ENCODE data around the gene VDR.

DNA sequence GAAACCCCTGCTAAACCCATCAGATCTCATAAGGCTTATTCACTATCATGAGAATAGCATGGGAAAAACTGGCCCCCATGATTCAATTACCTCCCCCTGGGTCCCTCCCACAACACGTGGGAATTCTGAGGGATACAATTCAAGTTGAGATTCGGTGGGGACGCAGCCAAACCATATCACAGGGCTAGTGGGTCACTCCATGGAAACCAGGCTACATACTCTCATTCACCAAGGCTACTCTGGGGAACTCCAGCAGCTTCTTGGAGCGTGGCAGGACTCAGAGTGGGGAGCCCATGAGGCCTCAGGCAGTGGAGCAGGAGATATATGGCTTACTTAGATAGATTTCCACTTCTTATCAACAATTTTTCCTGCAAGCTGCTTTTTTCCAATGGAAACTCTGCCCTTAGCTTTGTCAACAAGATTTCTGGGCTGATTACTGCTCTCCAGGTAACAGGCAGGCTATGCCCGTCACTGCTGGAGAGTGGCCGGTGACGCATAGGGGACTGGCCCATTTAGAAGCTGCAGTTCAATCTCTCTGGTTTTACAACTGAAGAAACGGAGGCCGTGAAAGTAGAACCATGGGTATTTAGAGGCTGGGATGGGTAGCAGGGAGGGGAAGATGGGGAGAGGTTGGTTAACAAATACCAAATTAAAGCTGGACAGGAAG is 16.5 kb downstream of the VDR start:
- TF ChIP-seq, protein P1, sequence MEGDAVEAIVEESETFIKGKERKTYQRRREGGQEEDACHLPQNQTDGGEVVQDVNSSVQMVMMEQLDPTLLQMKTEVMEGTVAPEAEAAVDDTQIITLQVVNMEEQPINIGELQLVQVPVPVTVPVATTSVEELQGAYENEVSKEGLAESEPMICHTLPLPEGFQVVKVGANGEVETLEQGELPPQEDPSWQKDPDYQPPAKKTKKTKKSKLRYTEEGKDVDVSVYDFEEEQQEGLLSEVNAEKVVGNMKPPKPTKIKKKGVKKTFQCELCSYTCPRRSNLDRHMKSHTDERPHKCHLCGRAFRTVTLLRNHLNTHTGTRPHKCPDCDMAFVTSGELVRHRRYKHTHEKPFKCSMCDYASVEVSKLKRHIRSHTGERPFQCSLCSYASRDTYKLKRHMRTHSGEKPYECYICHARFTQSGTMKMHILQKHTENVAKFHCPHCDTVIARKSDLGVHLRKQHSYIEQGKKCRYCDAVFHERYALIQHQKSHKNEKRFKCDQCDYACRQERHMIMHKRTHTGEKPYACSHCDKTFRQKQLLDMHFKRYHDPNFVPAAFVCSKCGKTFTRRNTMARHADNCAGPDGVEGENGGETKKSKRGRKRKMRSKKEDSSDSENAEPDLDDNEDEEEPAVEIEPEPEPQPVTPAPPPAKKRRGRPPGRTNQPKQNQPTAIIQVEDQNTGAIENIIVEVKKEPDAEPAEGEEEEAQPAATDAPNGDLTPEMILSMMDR (IDR thresholded peaks at IDR 0.05) = no peak
- TF ChIP-seq POLR2A (IDR thresholded peaks at IDR 0.05) = no peak
